Fibroblast of skin of scalp (primary cell): ENCODE measurements around the gene ERN1.

Source experiments
- DNase-seq: peaks from one replicate; pipeline ENCODE4 v3.0.0-alpha.2; 2013

ERN1 gene

GRCh38 chr17:64157669-64158180, 27.8 kb upstream of the ERN1 start:
- DNase-seq = no peak

- DNase-seq = no peak
Measured at GRCh38 chr17:64156670-64157069, 26.7 kb upstream of the ERN1 start.

GRCh38 chr17:64155751-64156544, 26.0 kb upstream of the ERN1 start:
- no peak for DNase-seq

GRCh38 chr17:64155129-64155528, 25.2 kb upstream of the ERN1 start:
- no peak for DNase-seq

- no peak for DNase-seq
Measured at GRCh38 chr17:64154717-64155116, 24.8 kb upstream of the ERN1 start.

- DNase-seq = no peak
Measured at GRCh38 chr17:64154313-64154695, 24.4 kb upstream of the ERN1 start.

- DNase-seq = no peak
Measured at GRCh38 chr17:64153565-64154312, 23.8 kb upstream of the ERN1 start.

- no peak for DNase-seq
Measured at GRCh38 chr17:64152428-64153125, 22.6 kb upstream of the ERN1 start.

GRCh38 chr17:64151016-64151368, 21.0 kb upstream of the ERN1 start:
- DNase-seq = no peak

GRCh38 chr17:64150237-64151015, 20.5 kb upstream of the ERN1 start:
- no peak for DNase-seq

- no peak for DNase-seq
Measured at GRCh38 chr17:64149196-64149595, 19.3 kb upstream of the ERN1 start.

- peak; percentile 38 for DNase-seq
Measured at GRCh38 chr17:64148699-64149098, 18.8 kb upstream of the ERN1 start.

- DNase-seq = no peak
Measured at GRCh38 chr17:64148017-64148631, 18.2 kb upstream of the ERN1 start.

GRCh38 chr17:64147110-64148016, 17.4 kb upstream of the ERN1 start:
- DNase-seq = no peak

- DNase-seq = peak; percentile 70
Measured at GRCh38 chr17:64146418-64147109, 16.6 kb upstream of the ERN1 start.

- peak; percentile 100 for DNase-seq
Measured at GRCh38 chr17:64145751-64146417, 15.9 kb upstream of the ERN1 start.

- DNase-seq = no peak
Measured at GRCh38 chr17:64145375-64145750, 15.4 kb upstream of the ERN1 start.

GRCh38 chr17:64139542-64139941, 9.6 kb upstream of the ERN1 start:
- DNase-seq = no peak

GRCh38 chr17:64138441-64138840, 8.5 kb upstream of the ERN1 start:
- no peak for DNase-seq

- no peak for DNase-seq
Measured at GRCh38 chr17:64135000-64135399, 5.1 kb upstream of the ERN1 start.
